H1 (cell line): ENCODE measurements around the gene PMEPA1. TPM values are rescaled to one million over a fixed set of nuclear protein-coding genes. Genes with fewer than 3 reads are reported as not detected.

Experiments used
- CTCF ChIA-PET: fragments of 300-600 bp; sonication (Branson Sonifier 250); formaldehyde crosslinking; loops from one replicate; lab custom pipeline; 2021; ENCODE audit not compliant: partially characterized antibody; lab: Charles Lee
- POLR2A ChIA-PET: fragments of 300-600 bp; sonication (Branson Sonifier 250); formaldehyde crosslinking; loops from one replicate; lab custom pipeline; 2021; ENCODE audit warnings: inconsistent platforms; ENCODE audit not compliant: partially characterized antibody; lab: Charles Lee
- DNase-seq, 2 experiments: peaks; one replicate each; pipeline versions ENCODE4 v3.0.0 to v3.0.0-alpha.2; 2010 to 2022; ENCODE audit warnings: low spot score in 2 of 2, low read depth in 1 of 2, mixed read lengths in 1 of 2
- FAIRE-seq: peaks from 2 replicates; lab custom pipeline; 2011; peaks lifted over from hg19 to GRCh38; lab: Jason Lieb, UNC
- H2AFZ ChIP-seq: 2 replicates; pipeline ENCODE4 v1.8.1; 2012; ENCODE audit warnings: low read length, inconsistent platforms
- H2AK5ac ChIP-seq: 2 replicates; pipeline ENCODE4 v1.6.1; 2013; ENCODE audit warnings: low read depth, low read length
- H2BK120ac ChIP-seq: replicated peaks from 2 replicates; pipeline ENCODE3; 2013; ENCODE audit warnings: low read depth, low read length, inconsistent platforms
- H2BK12ac ChIP-seq: 2 replicates; pipeline ENCODE4 v1.6.1; 2013; ENCODE audit warnings: low read depth, low read length
- H2BK15ac ChIP-seq: 2 replicates; pipeline ENCODE4 v1.6.1; 2013; ENCODE audit warnings: low read length
- H2BK20ac ChIP-seq: 2 replicates; pipeline ENCODE4 v1.6.1; 2013; ENCODE audit warnings: low read length
- H2BK5ac ChIP-seq: 2 replicates; pipeline ENCODE4 v1.6.1; 2013; ENCODE audit warnings: low read depth, low read length
- H3K14ac ChIP-seq: 2 replicates; pipeline ENCODE4 v1.6.1; 2013; ENCODE audit warnings: inconsistent platforms; ENCODE audit not compliant: insufficient read length
- H3K18ac ChIP-seq: 2 replicates; pipeline ENCODE4 v1.6.1; 2013; ENCODE audit warnings: low read length; ENCODE audit errors: extremely low read depth
- H3K23ac ChIP-seq: 2 replicates; pipeline ENCODE4 v1.6.1; 2013; ENCODE audit warnings: inconsistent platforms; ENCODE audit not compliant: insufficient read length
- H3K23me2 ChIP-seq: 2 replicates; pipeline ENCODE4 v1.6.1; 2013; ENCODE audit warnings: low read depth, low read length
- H3K27ac ChIP-seq: 2 replicates; pipeline ENCODE4 v1.6.1; 2011; ENCODE audit warnings: low read depth, low read length, inconsistent platforms
- H3K27me3 ChIP-seq, 4 experiments: replicated peaks in 1 of 4; 1 replicate in 1 of 4; 2 replicates in 3 of 4; pipeline versions ENCODE4 v1.6.1 to v1.8.1; 2011 to 2013; ENCODE audit warnings: low read length in 3 of 4, mild to moderate bottlenecking in 3 of 4, inconsistent platforms in 2 of 4, mixed read lengths in 2 of 4, moderate library complexity in 1 of 4; ENCODE audit not compliant: control insufficient read depth in 3 of 4, insufficient read depth in 3 of 4; ENCODE audit errors: extremely low read depth in 1 of 4
- H3K36me3 ChIP-seq, 4 experiments: 2 replicates each; pipeline versions ENCODE4 v1.6.1 to v1.8.1; 2011 to 2013; ENCODE audit warnings: mild to moderate bottlenecking in 4 of 4, low read length in 3 of 4, moderate library complexity in 2 of 4, control low read depth in 1 of 4, inconsistent platforms in 1 of 4; ENCODE audit not compliant: insufficient read depth in 4 of 4, control insufficient read depth in 2 of 4
- H3K4ac ChIP-seq: replicated peaks from 2 replicates; pipeline ENCODE3; 2013; ENCODE audit warnings: low read length, low read depth, mixed read lengths, inconsistent platforms; ENCODE audit not compliant: insufficient read length
- H3K4me1 ChIP-seq, 4 experiments: replicated peaks in 1 of 4; 1 replicate in 1 of 4; 2 replicates in 3 of 4; pipeline versions ENCODE4 v1.6.1 to v1.8.1; 2011 to 2013; ENCODE audit warnings: low read length in 3 of 4, inconsistent platforms in 2 of 4, mixed read lengths in 1 of 4; ENCODE audit not compliant: insufficient read depth in 4 of 4, control insufficient read depth in 3 of 4
- H3K4me2 ChIP-seq, 2 experiments: 2 replicates each; pipeline versions ENCODE4 v1.6.1 to v1.8.1; 2011 to 2013; ENCODE audit warnings: low read depth in 2 of 2, low read length in 2 of 2, control low read depth in 1 of 2, inconsistent platforms in 1 of 2, mild to moderate bottlenecking in 1 of 2; ENCODE audit not compliant: insufficient read depth in 1 of 2
- H3K4me3 ChIP-seq, 4 experiments: fragments of 200-600, 300-600 bp in 1 of 4; sonication (generic), shearing (Covaris generic), sonication (Bioruptor Twin) in 1 of 4; 2 replicates each; pipeline versions ENCODE4 v1.5.1 to v1.8.1; 2011 to 2016; ENCODE audit warnings: low read length in 4 of 4, low read depth in 3 of 4, control low read depth in 2 of 4, inconsistent platforms in 2 of 4, mild to moderate bottlenecking in 2 of 4, mixed read lengths in 1 of 4, moderate library complexity in 1 of 4; ENCODE audit not compliant: insufficient read depth in 2 of 4; ENCODE audit errors: extremely low read depth in 1 of 4
- H3K56ac ChIP-seq: replicated peaks from 2 replicates; pipeline ENCODE3; 2013; ENCODE audit warnings: low read depth, mild to moderate bottlenecking, mixed read lengths, low read length, inconsistent platforms; ENCODE audit not compliant: insufficient read length
- H3K79me1 ChIP-seq: 2 replicates; pipeline ENCODE4 v1.6.1; 2013; ENCODE audit warnings: low read depth, low read length, control low read depth
- H3K79me2 ChIP-seq, 2 experiments: 2 replicates each; pipeline versions ENCODE4 v1.6.1 to v1.8.1; 2012 to 2013; ENCODE audit warnings: low read length in 2 of 2, mild to moderate bottlenecking in 2 of 2, inconsistent platforms in 1 of 2; ENCODE audit not compliant: insufficient read depth in 2 of 2, control insufficient read depth in 1 of 2
- H3K9ac ChIP-seq, 4 experiments: replicated peaks in 1 of 4; 1 replicate in 1 of 4; 2 replicates in 3 of 4; pipeline versions ENCODE4 v1.6.1 to v1.8.1; 2011 to 2013; ENCODE audit warnings: low read depth in 3 of 4, low read length in 3 of 4, control low read depth in 2 of 4, mild to moderate bottlenecking in 2 of 4, moderate library complexity in 2 of 4, inconsistent platforms in 1 of 4; ENCODE audit errors: extremely low read depth in 1 of 4
- H3K9me3 ChIP-seq, 2 experiments: 2 replicates each; pipeline versions ENCODE4 v1.6.1 to v1.8.1; 2012 to 2013; ENCODE audit warnings: mild to moderate bottlenecking in 2 of 2, moderate library complexity in 2 of 2, control low read depth in 1 of 2, inconsistent platforms in 1 of 2, low read depth in 1 of 2, low read length in 1 of 2, mixed read lengths in 1 of 2; ENCODE audit not compliant: insufficient read depth in 2 of 2
- H4K20me1 ChIP-seq, 2 experiments: replicated peaks in 1 of 2; 2 replicates each; pipeline versions ENCODE3 to v1.8.1; 2011 to 2013; ENCODE audit warnings: inconsistent platforms in 2 of 2, low read length in 2 of 2, mild to moderate bottlenecking in 1 of 2; ENCODE audit not compliant: insufficient read depth in 2 of 2, control insufficient read depth in 1 of 2
- H4K5ac ChIP-seq: 2 replicates; pipeline ENCODE4 v1.6.1; 2013; ENCODE audit warnings: low read length, low read depth, mixed read lengths, inconsistent platforms; ENCODE audit not compliant: insufficient read length
- H4K8ac ChIP-seq: 2 replicates; pipeline ENCODE4 v1.8.0; 2013; ENCODE audit warnings: mild to moderate bottlenecking, moderate library complexity, low read length, inconsistent platforms; ENCODE audit not compliant: insufficient read depth; ENCODE audit errors: extremely low read depth
- H4K91ac ChIP-seq: replicated peaks from 2 replicates; pipeline ENCODE3; 2013; ENCODE audit warnings: low read length, mixed read lengths, inconsistent platforms; ENCODE audit not compliant: insufficient read length
- RAD21 ChIP-seq, 2 experiments: IDR thresholded peaks in 1 of 2; conservative IDR thresholded peaks in 1 of 2; 2 replicates each; pipeline ENCODE4 v1.6.1; 2011; ENCODE audit warnings: low read depth in 2 of 2, low read length in 2 of 2, improper control_type of control experiment in 1 of 2, inconsistent platforms in 1 of 2, mild to moderate bottlenecking in 1 of 2, moderate library complexity in 1 of 2
- WGBS, 2 experiments: shearing (Covaris generic) in 1 of 2; methylation state at CpG; one replicate each; pipeline versions ENCODE4 v1.1.6 to v1.1.7; 2013 to 2015; ENCODE audit warnings: low lambda C conversion rate in 2 of 2, mixed read lengths in 2 of 2, inconsistent platforms in 1 of 2, low coverage in 1 of 2, missing lambda C conversion rate in 1 of 2; ENCODE audit not compliant: insufficient replicate concordance in 2 of 2, insufficient coverage in 1 of 2, insufficient read length in 1 of 2; ENCODE audit errors: extremely low coverage in 1 of 2, missing lambda C conversion rate in 1 of 2; 5-methylcytosine and 5-hydroxymethylcytosine counted together
- polyA plus RNA-seq, 7 experiments: library from polyadenylated mRNA; depleted of rRNA in 3 of 7; stranded (reverse) in 5 of 7; unstranded in 2 of 7; fragments of >200 nt in 5 of 7; fragments of 200-250 nt in 2 of 7; gene quantifications; 1 replicate in 5 of 7; 2 replicates in 1 of 7; 4 replicates in 1 of 7; pipeline versions ENCODE4 v1.2.1 to v1.2.3, GENCODE V29; 2011 to 2013; ENCODE audit warnings: missing spikeins in 2 of 7, mixed read lengths in 2 of 7
- total RNA-seq: library from RNA; stranded (reverse); fragmentation: NEBNext Ultra II Directional; extraction: Animal tissue kit (Norgen Biotek cat#: 25700); gene quantifications from 2 replicates; pipeline ENCODE4 v1.2.1, GENCODE V29; 2021
- TF ChIP-seq, protein P1 (sequence below): IDR thresholded peaks from 2 replicates; pipeline ENCODE4 v1.6.1; 2012; ENCODE audit warnings: inconsistent platforms

The PMEPA1 gene
- total and polyA plus RNA-seq, 2 of the 8 experiments (the other 6 are each of a cell fraction or from before 2014, with no cell fraction given) = 12.7 to 20.5 TPM

DNA sequence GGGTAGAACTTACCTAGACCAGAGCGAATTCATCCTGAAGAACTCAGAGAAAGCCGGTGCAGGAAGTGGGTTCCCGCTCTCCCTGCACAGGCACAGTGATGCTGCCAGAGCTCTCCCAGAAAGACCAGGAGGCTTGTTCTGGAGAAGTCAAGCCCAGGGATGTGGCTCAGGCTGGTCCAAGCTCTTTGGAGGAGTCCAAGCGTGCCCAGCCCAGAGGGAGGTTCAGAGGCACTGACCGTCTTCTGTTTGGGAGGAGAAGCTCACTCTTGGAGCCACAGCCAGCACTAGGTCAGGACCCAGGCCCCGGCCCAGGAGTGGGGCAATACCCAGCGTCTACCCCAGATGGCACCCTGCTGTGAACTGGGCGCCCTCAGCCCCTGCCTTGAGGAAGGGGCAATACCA, 1.5 kb upstream of the PMEPA1 start:
- H2BK15ac ChIP-seq = no peak overlapping the region
- H3K4me3 ChIP-seq = peak overlapping the region in 1 of 4 experiments; percentile 83; a peak in 1 of 8 replicates
- H3K79me1 ChIP-seq = no peaks in the 10 kb centered on the region; the same call in 1 of the 2 replicates
- no peak overlapping the region for H3K4ac ChIP-seq
- H4K8ac ChIP-seq = no peak overlapping the region
- H3K9me3 ChIP-seq = no peaks in the 10 kb centered on the region
- no peak overlapping the region for H3K23ac ChIP-seq
- H4K91ac ChIP-seq = no peak overlapping the region
- no peak overlapping the region for H2AK5ac ChIP-seq
- POLR2A ChIA-PET = interaction anchor here (0.8 to 6.8 kb wide), 12 partner anchors 10 to 321 kb away, joined by 3 to 59 read pairs (median 4); no protein-coding TSS in a partner anchor
- peaks cover 19% of the 10 kb centered on the region in 2 experiments for H4K20me1 ChIP-seq
- peaks cover 0 to 24% (median 13%) of the 10 kb centered on the region in 4 experiments; a peak in 5 of 7 replicates for H3K4me1 ChIP-seq
- H3K79me2 ChIP-seq = peaks cover 11 to 26% of the 10 kb centered on the region in 2 experiments
- 0 out of 2 replicates have a peak overlapping the region, but pooled peaks have one; percentile 80 for H2BK20ac ChIP-seq
- peaks cover 9% of the 10 kb centered on the region for H3K23me2 ChIP-seq
- CTCF ChIA-PET = interaction anchor here (0.6 to 2.2 kb wide), 7 partner anchors 9 to 194 kb away, joined by 3 to 6 read pairs (median 4); no protein-coding TSS in a partner anchor
- H2AFZ ChIP-seq = no peak overlapping the region
- H2BK5ac ChIP-seq = peak overlapping the region; percentile 52; the same call in 1 of the 2 replicates
- DNase-seq (no peak), FAIRE-seq (no peak)
- H3K56ac ChIP-seq = no peak overlapping the region
- no peak overlapping the region for H4K5ac ChIP-seq
- H3K27ac ChIP-seq = no peak overlapping the region
- H3K9ac ChIP-seq = no peak overlapping the region
- H2BK12ac ChIP-seq = peak overlapping the region; percentile 94
- H3K18ac ChIP-seq = peak overlapping the region; percentile 32; the same call in 1 of the 2 replicates
- no peak overlapping the region for H3K14ac ChIP-seq
- peak overlapping the region; percentile 80 to 92; a peak in 2 of 4 replicates for H3K4me2 ChIP-seq
- peaks cover 0 to 18% (median 10%) of the 10 kb centered on the region in 4 experiments; a peak in 5 of 7 replicates for H3K27me3 ChIP-seq
- no peak for TF ChIP-seq RAD21 (IDR thresholded peaks at IDR 0.05 in 1 of 2, conservative IDR thresholded peaks at IDR 0.05 in 1 of 2; ENCODE audit: low read depth in 2 of 2, low read length in 2 of 2)
- TF ChIP-seq, protein P1, sequence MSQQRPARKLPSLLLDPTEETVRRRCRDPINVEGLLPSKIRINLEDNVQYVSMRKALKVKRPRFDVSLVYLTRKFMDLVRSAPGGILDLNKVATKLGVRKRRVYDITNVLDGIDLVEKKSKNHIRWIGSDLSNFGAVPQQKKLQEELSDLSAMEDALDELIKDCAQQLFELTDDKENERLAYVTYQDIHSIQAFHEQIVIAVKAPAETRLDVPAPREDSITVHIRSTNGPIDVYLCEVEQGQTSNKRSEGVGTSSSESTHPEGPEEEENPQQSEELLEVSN = no peak
- TF ChIP-seq, all 59 proteins: peak for 0
- Histone ChIP-seq H2BK120ac (no peak overlapping the region), H3K36me3 (no peaks in the 10 kb centered on the region)
- WGBS, 2 experiments = 75% methylated on average over 8 of the region's 8 CpGs; no CpG with 5 or more reads in 1 of the 2 experiments
